Endothelial cell of umbilical vein (primary cell): ENCODE data around the gene ADGRG7. TPM values are rescaled to one million over a fixed set of nuclear protein-coding genes. Genes with fewer than 3 reads are reported as not detected.

Experiments
- BruUV-seq: library from RNA; stranded (reverse); fragments of 400-500 nt; replicated peaks from 2 replicates; lab custom pipeline; 2021; lab: Mats Ljungman, UMichigan
- CTCF ChIA-PET: fragments of 300-600, 350-600 bp; sonication (Branson Sonifier 250); formaldehyde crosslinking; loops from one replicate; lab custom pipeline; 2021; ENCODE audit warnings: antibody characterized with exemption, inconsistent platforms; lab: Charles Lee
- POLR2A ChIA-PET: fragments of 300-600, 350-600 bp; sonication (Branson Sonifier 250); formaldehyde crosslinking; loops from one replicate; lab custom pipeline; 2021; ENCODE audit warnings: antibody characterized with exemption, inconsistent platforms; lab: Charles Lee
- DNase-seq: peaks from one replicate; pipeline ENCODE4 v3.0.0-alpha.2; 2011; ENCODE audit warnings: low read depth, low spot score
- FAIRE-seq: peaks from 2 replicates; lab custom pipeline; 2011; peaks lifted over from hg19 to GRCh38; lab: Jason Lieb, UNC
- H2AFZ ChIP-seq: 2 replicates; pipeline ENCODE4 v1.6.0; 2012; ENCODE audit warnings: low read depth, low read length, control low read depth, inconsistent platforms
- H3K27ac ChIP-seq: 2 replicates; pipeline ENCODE4 v1.5.1; 2011; ENCODE audit warnings: low read depth, mild to moderate bottlenecking, control low read depth, low read length, moderate library complexity; ENCODE audit not compliant: insufficient read depth
- H3K27me3 ChIP-seq, 2 experiments: 2 replicates each; pipeline versions ENCODE4 v1.6.0 to v1.6.1; 2011; ENCODE audit warnings: low read length in 2 of 2, mixed read lengths in 1 of 2; ENCODE audit not compliant: control insufficient read depth in 2 of 2, insufficient read depth in 2 of 2
- H3K36me3 ChIP-seq, 2 experiments: 2 replicates in 1 of 2; 3 replicates in 1 of 2; pipeline ENCODE4 v1.5.1; 2011; ENCODE audit warnings: low read length in 2 of 2, mild to moderate bottlenecking in 1 of 2, moderate library complexity in 1 of 2; ENCODE audit not compliant: control insufficient read depth in 2 of 2, insufficient read depth in 2 of 2; ENCODE audit errors: extremely low read depth in 1 of 2
- H3K4me1 ChIP-seq: 3 replicates; pipeline ENCODE4 v1.5.1; 2011; ENCODE audit warnings: mild to moderate bottlenecking, low read length; ENCODE audit not compliant: control insufficient read depth, insufficient read depth; ENCODE audit errors: extremely low read depth
- H3K4me2 ChIP-seq: 2 replicates; pipeline ENCODE4 v1.6.1; 2011; ENCODE audit warnings: low read length, control low read depth, mixed read lengths; ENCODE audit not compliant: insufficient read depth
- H3K4me3 ChIP-seq, 3 experiments: fragments of 200-600 bp in 1 of 3; sonication (generic), shearing (Covaris generic) in 1 of 3; replicated peaks in 1 of 3; 2 replicates each; pipeline ENCODE4 v1.5.1; 2011 to 2016; ENCODE audit warnings: control low read depth in 3 of 3, low read length in 3 of 3, mild to moderate bottlenecking in 2 of 3, inconsistent platforms in 1 of 3, low read depth in 1 of 3, moderate library complexity in 1 of 3; ENCODE audit not compliant: insufficient read depth in 1 of 3
- H3K79me2 ChIP-seq: 2 replicates; pipeline ENCODE4 v1.6.0; 2012; ENCODE audit warnings: low read length, inconsistent platforms; ENCODE audit not compliant: control insufficient read depth, insufficient read depth
- H3K9ac ChIP-seq: replicated peaks from 2 replicates; pipeline ENCODE3; 2011; ENCODE audit warnings: low read length, control low read depth; ENCODE audit not compliant: insufficient read depth; ENCODE audit errors: extremely low read depth
- H3K9me1 ChIP-seq: replicated peaks from 3 replicates; pipeline ENCODE4 v1.6.0; 2011; ENCODE audit warnings: mild to moderate bottlenecking, low read length; ENCODE audit not compliant: control insufficient read depth, insufficient read depth; ENCODE audit errors: extremely low read depth
- H3K9me3 ChIP-seq: replicated peaks from 2 replicates; pipeline ENCODE4 v1.5.1; 2012; ENCODE audit warnings: low read length, inconsistent platforms; ENCODE audit not compliant: control insufficient read depth, insufficient read depth
- H4K20me1 ChIP-seq: replicated peaks from 2 replicates; pipeline ENCODE3; 2011; ENCODE audit warnings: mild to moderate bottlenecking, low read length; ENCODE audit not compliant: control insufficient read depth, insufficient read depth; ENCODE audit errors: extremely low read depth
- EZH2 ChIP-seq: IDR thresholded peaks from 2 replicates; pipeline ENCODE4 v1.6.1; 2012; ENCODE audit warnings: borderline replicate concordance, low read depth, mild to moderate bottlenecking, moderate library complexity, low read length, inconsistent platforms; ENCODE audit not compliant: severe bottlenecking
- FOS ChIP-seq: IDR thresholded peaks from 2 replicates; pipeline ENCODE4 v1.6.1; 2011; ENCODE audit warnings: mild to moderate bottlenecking, low read length, moderate library complexity, borderline replicate concordance; ENCODE audit not compliant: insufficient read depth
- GATA2 ChIP-seq: IDR thresholded peaks from 2 replicates; pipeline ENCODE4 v1.7.0; 2011; ENCODE audit warnings: low read depth, mild to moderate bottlenecking, moderate library complexity, mixed read lengths, low read length; ENCODE audit not compliant: insufficient read length, insufficient read depth
- JUN ChIP-seq: IDR thresholded peaks from 2 replicates; pipeline ENCODE4 v1.6.1; 2011; ENCODE audit warnings: borderline replicate concordance, low read depth; ENCODE audit not compliant: insufficient read length, insufficient read depth
- MAX ChIP-seq: IDR thresholded peaks from 2 replicates; pipeline ENCODE4 v1.6.1; 2011; ENCODE audit not compliant: insufficient read depth, insufficient read length
- MYC ChIP-seq: IDR thresholded peaks from one replicate; pipeline ENCODE4 v1.6.1; 2011; ENCODE audit warnings: mild to moderate bottlenecking, low read depth, low read length
- POLR2A ChIP-seq: IDR thresholded peaks from 2 replicates; pipeline ENCODE4 v1.6.1; 2012; ENCODE audit warnings: low read depth, mild to moderate bottlenecking, control low read depth, low read length
- POLR2AphosphoS5 ChIP-seq: IDR thresholded peaks from 2 replicates; pipeline ENCODE4 v1.6.1; 2012; ENCODE audit warnings: low read depth, mild to moderate bottlenecking, control low read depth, low read length, moderate library complexity; ENCODE audit not compliant: insufficient read depth
- dilution Hi-C: fragments of 300-500 bp; cut with MboI; formaldehyde crosslinking; loops from one replicate; pipeline ENCODE4 v1.15.0; 2019; ENCODE audit warnings: low sequenced_read_pairs; ENCODE audit not compliant: extremely low pct_ligation_motif_present
- intact Hi-C: fragments of 100-400 bp; cut with micrococcal nuclease; formaldehyde crosslinking; loops from one replicate; pipeline ENCODE4 v1.10.0; 2022
- polyA plus RNA-seq, 4 experiments: library from polyadenylated mRNA; depleted of rRNA in 3 of 4; stranded (reverse) in 3 of 4; unstranded in 1 of 4; fragments of >200 nt; gene quantifications; 2 replicates each; pipeline versions ENCODE4 v1.2.1 to v1.2.3, GENCODE V29; 2011 to 2012; ENCODE audit warnings: missing spikeins in 1 of 4
- total RNA-seq: library from RNA; stranded (reverse); gene quantifications from 2 replicates; pipeline ENCODE4 v1.2.3, GENCODE V29; 2021
- TF ChIP-seq, protein P1 (sequence below), 2 donors: IDR thresholded peaks; 1 replicate in 1 of 2; 2 replicates in 1 of 2; pipeline ENCODE4 v1.5.1; 2011; ENCODE audit warnings: low read length in 2 of 2, mild to moderate bottlenecking in 2 of 2, moderate library complexity in 2 of 2, control low read depth in 1 of 2, inconsistent platforms in 1 of 2, low read depth in 1 of 2; ENCODE audit not compliant: insufficient read depth in 1 of 2; ENCODE audit errors: extremely low read depth in 1 of 2

ADGRG7 gene
- total and polyA plus RNA-seq, 2 donors (not counting 3 experiments of a cell fraction or from before 2014, with no cell fraction given) = not detected

GRCh38 chr3:100720426-100720825 is 111.0 kb downstream of the ADGRG7 start:
- Histone ChIP-seq H3K27me3 (no peaks in the 10 kb centered on the region), H3K4me1 (peaks cover 5% of the 10 kb centered on the region), H3K27ac (no peak overlapping the region), H3K9ac (no peak overlapping the region), H3K4me2 (no peak overlapping the region), H3K9me1 (no peaks in the 10 kb centered on the region), H4K20me1 (peaks cover 10% of the 10 kb centered on the region), H3K36me3 (peaks cover 6 to 18% of the 10 kb centered on the region in 2 experiments), H3K4me3 (no peak overlapping the region), H3K79me2 (peaks cover 63% of the 10 kb centered on the region), H3K9me3 (no peaks in the 10 kb centered on the region), H2AFZ (no peak overlapping the region)
- CTCF ChIA-PET = interaction anchor here (1.0 kb wide), 1 partner anchor 258 kb away, joined by 3 read pairs; no protein-coding TSS in a partner anchor
- BruUV-seq = no TSS peak
- DNase-seq (no peak), FAIRE-seq (no peak)
- dilution Hi-C loops (no loop called here), intact Hi-C loops (no loop called here)
- TF ChIP-seq MYC (no peak), GATA2 (no peak), JUN (no peak), EZH2 (no peak), MAX (no peak), POLR2A (no peak), POLR2AphosphoS5 (no peak), FOS (no peak)
- TF ChIP-seq, protein P1, sequence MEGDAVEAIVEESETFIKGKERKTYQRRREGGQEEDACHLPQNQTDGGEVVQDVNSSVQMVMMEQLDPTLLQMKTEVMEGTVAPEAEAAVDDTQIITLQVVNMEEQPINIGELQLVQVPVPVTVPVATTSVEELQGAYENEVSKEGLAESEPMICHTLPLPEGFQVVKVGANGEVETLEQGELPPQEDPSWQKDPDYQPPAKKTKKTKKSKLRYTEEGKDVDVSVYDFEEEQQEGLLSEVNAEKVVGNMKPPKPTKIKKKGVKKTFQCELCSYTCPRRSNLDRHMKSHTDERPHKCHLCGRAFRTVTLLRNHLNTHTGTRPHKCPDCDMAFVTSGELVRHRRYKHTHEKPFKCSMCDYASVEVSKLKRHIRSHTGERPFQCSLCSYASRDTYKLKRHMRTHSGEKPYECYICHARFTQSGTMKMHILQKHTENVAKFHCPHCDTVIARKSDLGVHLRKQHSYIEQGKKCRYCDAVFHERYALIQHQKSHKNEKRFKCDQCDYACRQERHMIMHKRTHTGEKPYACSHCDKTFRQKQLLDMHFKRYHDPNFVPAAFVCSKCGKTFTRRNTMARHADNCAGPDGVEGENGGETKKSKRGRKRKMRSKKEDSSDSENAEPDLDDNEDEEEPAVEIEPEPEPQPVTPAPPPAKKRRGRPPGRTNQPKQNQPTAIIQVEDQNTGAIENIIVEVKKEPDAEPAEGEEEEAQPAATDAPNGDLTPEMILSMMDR (IDR thresholded peaks at IDR 0.05; ENCODE audit: extremely low read depth in 1 of 2, insufficient read depth in 1 of 2, low read depth in 1 of 2, low read length in 2 of 2) = no peak
- POLR2A ChIA-PET = no interaction called here
